Neural cell (in vitro differentiated cells): Measurements from ENCODE around the gene NGDN.

Experiments
- EZH2 ChIP-seq: fragments of 200-600, 300-800 bp; shearing (Covaris generic), sonication (generic); IDR thresholded peaks from 2 replicates; pipeline ENCODE4 v1.6.1; 2014; ENCODE audit warnings: antibody characterized with exemption, low read length, borderline replicate concordance, mild to moderate bottlenecking; ENCODE audit not compliant: insufficient read depth, poor library complexity, severe bottlenecking
- MXI1 ChIP-seq: fragments of 450-650 bp; conservative IDR thresholded peaks from 2 replicates; pipeline ENCODE4 v1.6.1; 2014; ENCODE audit warnings: antibody characterized with exemption, mild to moderate bottlenecking; ENCODE audit not compliant: poor library complexity, severe bottlenecking
- POLR2AphosphoS5 ChIP-seq: IDR thresholded peaks from 2 replicates; pipeline ENCODE4 v1.6.1; 2012
- SMC3 ChIP-seq: fragments of 450-650 bp; conservative IDR thresholded peaks from 2 replicates; pipeline ENCODE4 v1.6.1; 2014; ENCODE audit warnings: antibody characterized with exemption, mild to moderate bottlenecking, moderate library complexity; ENCODE audit not compliant: poor library complexity
- TF ChIP-seq, protein P1 (sequence below): IDR thresholded peaks from 2 replicates; pipeline ENCODE4 v1.6.1; 2012; ENCODE audit warnings: borderline replicate concordance
- TF ChIP-seq, protein P2 (sequence below): fragments of 450-650 bp; IDR thresholded peaks from 2 replicates; pipeline ENCODE4 v1.5.1; 2014; ENCODE audit warnings: antibody characterized with exemption, mild to moderate bottlenecking, moderate library complexity; ENCODE audit not compliant: poor library complexity, severe bottlenecking

DNA sequence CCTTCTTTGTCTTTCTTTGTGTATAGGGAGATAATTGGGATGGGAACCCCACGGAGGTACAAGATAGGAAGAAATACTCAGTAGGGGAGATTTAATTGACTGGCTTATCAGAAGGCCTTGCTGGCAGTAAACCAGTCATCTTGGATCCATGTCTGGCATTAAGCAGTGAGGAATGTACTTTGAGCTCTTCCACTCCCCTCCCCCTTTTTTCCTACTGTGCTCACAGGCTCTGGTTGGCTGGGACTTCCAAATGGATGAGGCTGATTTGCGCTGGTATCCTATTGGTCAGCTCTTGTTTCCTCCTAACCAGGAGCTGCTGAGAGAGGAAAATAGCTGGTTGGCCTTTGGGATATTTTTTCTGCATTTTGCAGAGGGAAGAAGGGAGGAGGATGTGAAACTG lies 24.7 kb downstream of the NGDN start:
- peak; percentile 23 for TF ChIP-seq POLR2AphosphoS5
- TF ChIP-seq, protein P1, sequence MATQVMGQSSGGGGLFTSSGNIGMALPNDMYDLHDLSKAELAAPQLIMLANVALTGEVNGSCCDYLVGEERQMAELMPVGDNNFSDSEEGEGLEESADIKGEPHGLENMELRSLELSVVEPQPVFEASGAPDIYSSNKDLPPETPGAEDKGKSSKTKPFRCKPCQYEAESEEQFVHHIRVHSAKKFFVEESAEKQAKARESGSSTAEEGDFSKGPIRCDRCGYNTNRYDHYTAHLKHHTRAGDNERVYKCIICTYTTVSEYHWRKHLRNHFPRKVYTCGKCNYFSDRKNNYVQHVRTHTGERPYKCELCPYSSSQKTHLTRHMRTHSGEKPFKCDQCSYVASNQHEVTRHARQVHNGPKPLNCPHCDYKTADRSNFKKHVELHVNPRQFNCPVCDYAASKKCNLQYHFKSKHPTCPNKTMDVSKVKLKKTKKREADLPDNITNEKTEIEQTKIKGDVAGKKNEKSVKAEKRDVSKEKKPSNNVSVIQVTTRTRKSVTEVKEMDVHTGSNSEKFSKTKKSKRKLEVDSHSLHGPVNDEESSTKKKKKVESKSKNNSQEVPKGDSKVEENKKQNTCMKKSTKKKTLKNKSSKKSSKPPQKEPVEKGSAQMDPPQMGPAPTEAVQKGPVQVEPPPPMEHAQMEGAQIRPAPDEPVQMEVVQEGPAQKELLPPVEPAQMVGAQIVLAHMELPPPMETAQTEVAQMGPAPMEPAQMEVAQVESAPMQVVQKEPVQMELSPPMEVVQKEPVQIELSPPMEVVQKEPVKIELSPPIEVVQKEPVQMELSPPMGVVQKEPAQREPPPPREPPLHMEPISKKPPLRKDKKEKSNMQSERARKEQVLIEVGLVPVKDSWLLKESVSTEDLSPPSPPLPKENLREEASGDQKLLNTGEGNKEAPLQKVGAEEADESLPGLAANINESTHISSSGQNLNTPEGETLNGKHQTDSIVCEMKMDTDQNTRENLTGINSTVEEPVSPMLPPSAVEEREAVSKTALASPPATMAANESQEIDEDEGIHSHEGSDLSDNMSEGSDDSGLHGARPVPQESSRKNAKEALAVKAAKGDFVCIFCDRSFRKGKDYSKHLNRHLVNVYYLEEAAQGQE = peak; percentile 56
- TF ChIP-seq, protein P2, sequence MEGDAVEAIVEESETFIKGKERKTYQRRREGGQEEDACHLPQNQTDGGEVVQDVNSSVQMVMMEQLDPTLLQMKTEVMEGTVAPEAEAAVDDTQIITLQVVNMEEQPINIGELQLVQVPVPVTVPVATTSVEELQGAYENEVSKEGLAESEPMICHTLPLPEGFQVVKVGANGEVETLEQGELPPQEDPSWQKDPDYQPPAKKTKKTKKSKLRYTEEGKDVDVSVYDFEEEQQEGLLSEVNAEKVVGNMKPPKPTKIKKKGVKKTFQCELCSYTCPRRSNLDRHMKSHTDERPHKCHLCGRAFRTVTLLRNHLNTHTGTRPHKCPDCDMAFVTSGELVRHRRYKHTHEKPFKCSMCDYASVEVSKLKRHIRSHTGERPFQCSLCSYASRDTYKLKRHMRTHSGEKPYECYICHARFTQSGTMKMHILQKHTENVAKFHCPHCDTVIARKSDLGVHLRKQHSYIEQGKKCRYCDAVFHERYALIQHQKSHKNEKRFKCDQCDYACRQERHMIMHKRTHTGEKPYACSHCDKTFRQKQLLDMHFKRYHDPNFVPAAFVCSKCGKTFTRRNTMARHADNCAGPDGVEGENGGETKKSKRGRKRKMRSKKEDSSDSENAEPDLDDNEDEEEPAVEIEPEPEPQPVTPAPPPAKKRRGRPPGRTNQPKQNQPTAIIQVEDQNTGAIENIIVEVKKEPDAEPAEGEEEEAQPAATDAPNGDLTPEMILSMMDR = no peak
- no peak for TF ChIP-seq EZH2
- no peak for TF ChIP-seq SMC3
- TF ChIP-seq MXI1 = no peak
